NCI-H446 treated with DMSO at 0.1 percent for 48 hours (cell line): Measurements from ENCODE around the gene MFN2.

Experiments
- DNase-seq: peaks from one replicate; lab custom pipeline; 2025; lab: John Stamatoyannopoulos, UW

MFN2 gene

DNA sequence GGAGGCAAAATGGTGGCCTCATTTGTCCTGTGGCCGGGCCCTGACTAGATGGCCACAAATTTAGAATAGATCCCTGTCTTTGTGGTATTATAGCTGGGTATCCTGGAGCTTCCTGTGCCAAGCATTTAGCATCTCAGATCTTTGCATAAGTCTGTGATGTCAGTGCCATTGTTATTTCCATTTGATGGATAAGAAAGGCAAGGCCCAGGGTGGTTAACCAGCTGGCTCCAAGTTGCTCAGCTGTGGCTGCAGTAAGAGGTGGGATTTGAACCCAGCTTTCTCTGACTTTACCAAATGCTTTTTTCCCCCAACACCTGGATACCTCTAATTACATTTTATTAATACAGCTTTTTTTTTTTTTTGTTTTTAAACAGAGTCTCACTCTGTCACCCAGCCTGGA lies 71.1 kb downstream of the MFN2 start:
- DNase-seq, result no peak

DNA sequence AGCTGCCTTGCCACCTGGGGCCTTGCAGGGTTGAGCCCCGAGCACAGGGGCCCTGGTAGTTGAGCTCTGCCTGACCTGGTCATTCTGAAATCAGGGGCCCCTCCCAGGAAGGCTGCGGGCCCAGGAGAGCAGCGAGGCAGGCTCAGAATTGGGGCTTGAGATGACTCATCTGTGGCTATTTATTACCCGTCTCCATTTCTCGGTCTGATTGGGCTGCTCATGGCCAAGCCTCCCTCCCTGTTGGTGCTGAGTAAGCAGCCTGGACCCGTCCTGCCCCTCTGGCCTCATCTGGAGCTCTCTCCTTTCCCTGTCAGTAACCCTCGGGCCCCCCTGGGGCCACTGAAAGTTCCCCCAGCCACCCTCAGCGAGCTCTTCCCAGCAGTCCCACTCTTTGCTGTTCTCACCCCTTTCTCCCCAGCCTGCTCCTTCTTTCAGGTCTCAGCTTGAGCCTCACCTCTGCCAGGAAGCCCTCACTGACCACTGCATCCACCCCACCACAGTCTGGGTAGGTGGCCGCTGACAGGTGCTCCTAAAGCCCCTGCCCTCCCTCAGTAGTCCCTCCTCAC lies 71.8 kb downstream of the MFN2 start:
- DNase-seq, result peak; percentile 39

DNA sequence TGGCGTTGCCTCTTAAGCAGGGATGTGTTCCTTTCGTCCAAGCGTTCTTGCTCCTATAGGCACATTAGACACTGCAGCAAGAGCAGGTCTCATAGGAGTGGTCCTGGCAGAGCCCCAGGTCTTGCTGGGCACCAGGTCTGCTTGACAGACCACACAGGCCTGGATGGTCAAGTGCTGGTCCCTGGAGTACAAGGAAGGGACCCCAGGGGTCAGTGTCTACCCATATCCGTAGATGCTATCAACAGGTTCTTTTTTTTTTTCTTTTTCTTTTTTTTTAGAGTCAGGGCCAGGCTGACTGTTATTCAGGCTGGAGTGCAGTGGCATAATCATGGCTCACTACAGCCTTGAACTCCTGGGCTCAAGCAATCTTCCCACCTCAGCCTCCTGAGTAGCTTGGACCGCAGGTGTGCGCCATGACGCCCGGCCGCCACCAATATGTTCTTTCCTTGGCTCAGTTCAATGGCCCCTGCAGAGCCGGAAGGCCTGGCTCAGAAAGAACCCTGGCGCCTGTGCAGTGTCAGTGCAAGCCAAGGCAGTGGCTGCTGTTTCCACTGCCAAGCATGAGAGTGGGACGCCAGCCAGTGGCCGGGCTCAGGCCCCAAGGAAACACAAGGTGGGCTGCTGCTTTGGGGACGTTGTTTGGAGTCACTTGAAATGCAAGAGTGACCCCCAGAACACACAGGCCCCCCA lies 72.9 kb downstream of the MFN2 start:
- peak; percentile 75 for DNase-seq

DNA sequence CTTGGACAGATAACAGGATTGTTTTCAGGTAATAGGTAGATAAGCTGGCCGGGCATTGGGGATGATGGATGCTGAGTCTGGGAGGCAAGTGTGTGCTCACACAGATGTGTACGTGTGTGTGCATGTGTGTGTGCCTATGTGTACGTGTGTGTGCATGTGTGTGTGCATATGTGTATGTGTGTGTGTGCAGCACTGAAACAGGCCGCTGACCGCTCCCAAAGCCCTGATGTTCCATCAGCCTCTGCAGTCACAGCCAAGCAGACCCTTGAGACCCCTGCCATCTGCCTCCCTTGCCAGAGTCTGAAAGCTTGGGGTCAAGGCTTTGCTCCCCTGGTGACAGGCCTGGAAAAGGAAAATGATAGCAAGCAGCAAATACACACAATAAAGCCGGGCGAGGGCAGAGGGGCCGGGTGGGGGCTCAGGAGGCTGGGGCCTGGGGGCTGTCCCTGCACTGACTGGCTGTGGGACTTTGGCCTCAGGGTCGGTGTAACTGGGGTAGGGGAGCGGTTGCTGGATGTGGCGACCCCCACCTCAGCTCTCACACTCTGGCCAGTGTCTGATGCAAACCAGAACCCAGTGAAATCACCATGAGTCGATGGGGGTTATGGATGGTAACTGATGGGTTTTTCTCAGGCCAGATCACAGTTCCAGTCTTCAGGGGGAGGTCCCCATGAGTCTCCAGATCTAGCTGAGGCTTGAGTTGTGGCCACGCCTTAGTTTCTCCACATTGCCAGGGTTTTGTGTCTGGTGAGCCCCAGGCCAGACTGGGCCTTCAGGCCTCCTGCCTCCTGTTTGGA lies 73.7 kb downstream of the MFN2 start:
- DNase-seq, result no peak

DNA sequence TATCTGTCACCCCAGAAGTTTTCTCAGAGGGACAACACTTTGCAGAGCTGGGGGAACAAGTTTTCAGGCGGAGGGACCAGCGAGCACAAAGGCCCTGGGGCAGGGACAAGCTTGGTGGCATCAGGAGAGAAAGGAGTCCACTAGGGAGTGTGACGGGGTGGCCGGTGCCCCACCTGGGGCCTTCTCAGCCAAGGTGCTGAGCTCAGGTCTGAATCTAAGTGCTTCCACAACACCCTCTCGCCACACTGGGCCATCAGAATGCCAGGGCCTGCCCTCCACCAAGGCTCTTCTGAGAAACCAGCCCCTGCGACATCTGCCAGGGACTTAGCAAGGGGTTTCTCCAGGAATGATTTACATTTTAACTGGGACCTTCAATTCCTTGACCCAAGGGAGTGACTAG lies 75.0 kb downstream of the MFN2 start:
- no peak for DNase-seq

DNA sequence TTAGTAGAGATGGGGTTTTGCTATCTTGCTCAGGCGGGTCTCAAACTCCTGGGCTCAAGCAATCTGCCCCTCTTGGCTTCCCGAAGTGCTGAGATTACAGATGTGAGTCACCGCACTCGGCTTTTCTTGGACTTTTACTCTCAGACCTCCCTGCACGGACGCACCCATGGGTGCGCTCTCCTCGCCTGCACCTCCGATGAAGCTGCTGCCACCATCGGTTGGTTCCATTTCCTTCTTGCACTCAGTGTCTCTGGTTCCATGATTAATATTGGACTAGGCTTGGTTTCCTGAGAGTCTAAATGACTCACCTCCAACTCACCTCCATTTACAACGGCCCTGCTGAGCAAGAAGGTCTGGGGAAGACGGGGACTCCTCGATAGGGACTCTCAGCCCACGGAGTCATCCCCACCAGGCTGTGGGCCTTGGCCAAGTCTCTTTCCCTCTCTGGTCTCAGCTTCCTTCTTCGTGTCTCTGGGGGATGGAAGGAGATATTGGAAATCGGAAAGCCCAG lies 76.1 kb downstream of the MFN2 start:
- no peak for DNase-seq

DNA sequence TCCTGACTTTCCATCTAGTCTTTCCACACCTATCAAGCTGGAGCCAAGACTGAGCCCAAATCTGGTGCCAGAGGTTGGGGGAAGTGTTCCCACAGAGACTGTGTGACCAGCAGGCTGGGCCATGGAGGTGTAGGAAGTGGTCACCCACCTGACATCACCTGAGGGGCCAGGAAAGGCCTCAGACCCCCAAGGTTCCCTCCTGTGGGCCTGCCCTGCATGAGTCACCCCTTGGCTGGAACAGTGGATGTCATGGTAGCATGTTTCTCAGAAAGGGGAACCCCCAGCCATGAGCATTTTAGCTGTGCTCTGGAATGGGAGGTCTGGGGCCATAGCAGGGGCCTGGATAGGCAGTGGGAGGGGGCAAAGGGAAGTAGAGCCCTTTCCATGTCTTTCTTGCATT lies 77.1 kb downstream of the MFN2 start:
- no peak for DNase-seq

DNA sequence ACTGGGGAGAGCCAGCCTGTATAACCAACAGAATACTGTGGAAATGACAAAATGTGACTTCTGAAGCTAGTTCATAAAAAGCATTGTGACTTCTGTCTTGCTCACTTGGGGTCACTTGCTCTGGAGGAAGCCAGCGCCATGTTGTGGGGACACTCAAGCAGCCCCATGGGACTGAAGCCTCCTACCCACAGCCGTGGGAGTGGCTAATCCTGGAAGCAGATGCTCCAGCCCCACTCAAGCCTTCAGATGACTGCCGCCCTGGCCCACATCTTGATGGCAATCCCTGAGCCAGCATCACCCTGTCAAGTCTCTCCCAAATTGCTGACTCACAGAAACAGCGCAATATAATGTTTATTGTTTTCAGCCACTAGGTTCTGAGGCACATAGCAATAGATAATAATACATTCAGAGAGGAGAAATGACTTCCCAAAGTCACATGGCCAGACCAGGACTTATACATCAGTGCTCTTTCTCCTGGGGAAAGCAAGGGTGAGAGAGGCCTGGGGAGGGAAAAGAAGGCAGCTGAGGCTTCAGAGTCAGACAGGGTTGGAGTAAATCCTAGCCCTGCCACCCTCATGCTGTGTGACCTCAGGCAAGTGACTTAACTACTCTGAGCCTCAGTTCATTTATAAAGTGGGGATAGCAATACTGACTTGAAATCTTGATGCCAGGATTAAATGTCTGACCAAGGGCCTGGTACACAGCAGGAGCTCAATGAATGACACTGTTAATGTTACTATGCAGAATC lies 77.9 kb downstream of the MFN2 start:
- no peak for DNase-seq

DNA sequence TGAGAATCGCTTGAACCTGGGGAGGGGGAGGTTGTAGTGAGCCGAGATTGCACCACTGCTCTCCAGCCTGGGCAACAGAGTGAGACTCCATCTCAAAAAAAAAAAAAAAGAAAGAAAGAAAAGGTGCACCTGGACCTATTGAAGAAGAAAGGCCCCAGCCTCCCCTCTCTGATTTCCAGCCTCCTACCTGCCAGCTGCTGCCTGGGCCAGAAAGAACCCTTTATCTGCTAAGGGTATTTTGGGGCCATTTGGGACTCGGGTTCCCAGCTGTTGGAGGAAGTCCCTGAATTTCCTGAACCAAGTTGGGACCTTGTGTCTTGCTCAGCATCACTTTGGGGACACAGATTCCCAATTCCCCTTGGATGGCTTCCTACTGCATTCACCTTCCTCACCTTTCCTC lies 79.0 kb downstream of the MFN2 start:
- DNase-seq, result no peak

DNA sequence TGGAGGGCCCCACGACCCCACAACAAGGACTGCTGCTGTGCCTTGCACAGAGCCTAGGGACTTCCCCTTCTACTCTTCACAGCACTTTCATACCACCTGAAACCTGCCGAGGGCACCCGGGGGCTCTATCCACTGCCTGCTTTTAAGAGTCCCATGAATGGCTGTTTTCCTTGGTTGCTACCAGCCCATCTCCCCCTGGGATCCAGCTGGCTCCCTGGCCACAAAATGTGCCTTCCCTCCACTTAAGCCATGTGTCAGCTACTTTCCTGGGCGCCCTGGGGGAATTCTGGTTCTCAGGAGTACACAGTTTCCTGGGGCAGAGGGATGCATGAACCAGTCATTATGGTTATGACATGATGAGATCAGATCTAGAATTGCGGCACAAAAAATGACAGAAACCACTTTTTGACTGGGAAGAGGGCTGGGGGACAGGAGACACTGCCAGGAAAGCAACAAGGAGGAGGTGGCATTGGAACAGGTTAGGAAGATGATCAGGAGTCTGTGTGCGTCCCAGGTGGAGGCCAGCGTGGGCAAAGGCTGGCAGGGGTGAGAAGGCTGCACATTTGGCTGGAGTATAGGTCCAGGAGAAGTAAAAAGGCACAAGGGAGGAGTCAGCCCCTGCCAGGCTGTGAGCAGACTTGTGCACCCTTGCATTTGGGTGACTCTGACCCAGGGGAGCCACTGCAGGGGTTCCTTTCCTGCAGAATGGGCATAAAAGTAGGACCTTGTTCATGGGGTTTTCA lies 79.6 kb downstream of the MFN2 start:
- DNase-seq, result no peak

DNA sequence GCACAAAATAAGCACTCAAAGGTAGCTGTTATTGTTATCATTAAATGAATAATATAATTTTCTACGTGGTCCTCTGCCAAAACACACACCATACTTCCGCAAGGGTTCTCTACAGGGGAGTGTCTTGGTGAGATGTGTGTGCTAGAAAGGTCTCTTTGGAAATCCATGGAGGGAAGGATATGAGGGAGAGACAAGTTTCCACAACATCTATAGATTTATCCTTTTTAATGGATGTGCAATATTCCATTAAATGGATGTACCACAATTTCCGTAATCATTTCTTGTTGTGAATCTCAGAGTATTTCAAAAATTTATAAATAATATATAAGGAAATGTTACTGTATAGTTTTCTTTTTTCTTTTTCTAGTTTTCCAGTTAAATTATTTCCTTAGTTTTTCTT lies 80.3 kb downstream of the MFN2 start:
- DNase-seq, result no peak
